HG03439 (cell line): ENCODE data around the gene TAP2.
A peak's percentile ranks its signal among the peaks of the same experiment; 100 is the strongest.
"Not testable (repeated sequence)": the region's sequence is repeated elsewhere in the genome, so short reads cannot be mapped to it uniquely, and the experiment has no call there.

ENCODE experiments used
- ATAC-seq: cut with Tn5 transposase; IDR thresholded peaks from one replicate; pipeline ENCODE4 v1.9.1; 2021; ENCODE audit warnings: mild to moderate bottlenecking, moderate library complexity; ENCODE audit not compliant: unreplicated experiment

Gene TAP2

GRCh38 chr6:32838114-32838958, at the start of gene TAP2:
TSS of gene TAP2 (minus strand) at chr6:32838739. CDS start at chr6:32838233, 506 bp downstream.
- peak; percentile 82 for ATAC-seq

- ATAC-seq: no peak
Measured at GRCh38 chr6:32887616-32888015, 49.1 kb upstream of the TAP2 start.

- ATAC-seq: no peak
Measured at GRCh38 chr6:32886681-32887383, 48.3 kb upstream of the TAP2 start.

- no peak for ATAC-seq
Measured at GRCh38 chr6:32885698-32886286, 47.3 kb upstream of the TAP2 start.

GRCh38 chr6:32883789-32884188, 45.2 kb upstream of the TAP2 start:
- ATAC-seq: no peak

- ATAC-seq: no peak
Measured at GRCh38 chr6:32882879-32883250, 44.3 kb upstream of the TAP2 start.

- ATAC-seq: not testable (repeated sequence)
Measured at GRCh38 chr6:32880962-32881361, 42.4 kb upstream of the TAP2 start.

GRCh38 chr6:32879691-32880090, 41.2 kb upstream of the TAP2 start:
- ATAC-seq: no peak

- no peak for ATAC-seq
Measured at GRCh38 chr6:32876603-32877002, 38.1 kb upstream of the TAP2 start.

GRCh38 chr6:32873947-32874346, 35.4 kb upstream of the TAP2 start:
- not testable (repeated sequence) for ATAC-seq

GRCh38 chr6:32868257-32868788, 29.8 kb upstream of the TAP2 start:
- no peak for ATAC-seq

- no peak for ATAC-seq
Measured at GRCh38 chr6:32867554-32868256, 29.2 kb upstream of the TAP2 start.

- no peak for ATAC-seq
Measured at GRCh38 chr6:32867022-32867477, 28.5 kb upstream of the TAP2 start.

GRCh38 chr6:32865724-32866443, 27.3 kb upstream of the TAP2 start:
- no peak for ATAC-seq

GRCh38 chr6:32862725-32863124, 24.2 kb upstream of the TAP2 start:
- no peak for ATAC-seq

GRCh38 chr6:32860674-32861073, 22.1 kb upstream of the TAP2 start:
- no peak for ATAC-seq

- no peak for ATAC-seq
Measured at GRCh38 chr6:32858194-32858593, 19.7 kb upstream of the TAP2 start.

GRCh38 chr6:32857156-32857891, 18.8 kb upstream of the TAP2 start:
- no peak for ATAC-seq

GRCh38 chr6:32855467-32856174, 17.1 kb upstream of the TAP2 start:
- ATAC-seq: no peak
